K562 (cell line): ENCODE data around the gene SMC1A.

ENCODE experiments used
- ARNT ChIP-seq, 2 experiments: fragments of 450-650 bp; IDR thresholded peaks; 2 replicates each; pipeline ENCODE4 v1.6.1; 2016; ENCODE audit warnings: mild to moderate bottlenecking in 1 of 2
- CHAMP1 ChIP-seq: fragments of 450-650 bp; IDR thresholded peaks from 2 replicates; pipeline ENCODE4 v1.6.1; 2016; ENCODE audit warnings: mild to moderate bottlenecking
- DIDO1 ChIP-seq: fragments of 450-650 bp; IDR thresholded peaks from 2 replicates; pipeline ENCODE4 v1.6.1; 2016; ENCODE audit warnings: low read depth, missing biosample characterization, missing genetic modification characterization
- HIVEP1 ChIP-seq: fragments of 250-450 bp; sonication (Bioruptor Pico); IDR thresholded peaks from 2 replicates; pipeline ENCODE4 v1.4.0; 2020; ENCODE audit warnings: mild to moderate bottlenecking
- HNRNPUL1 ChIP-seq: fragments of 200-400 bp; formaldehyde crosslinking; IDR thresholded peaks from 2 replicates; pipeline ENCODE4 v1.6.1; 2017; ENCODE audit warnings: low read length
- MED1 ChIP-seq: sonication (generic); formaldehyde crosslinking; IDR thresholded peaks from 2 replicates; pipeline ENCODE4 v1.8.1; 2023; ENCODE audit warnings: missing genetic modification reagents, borderline replicate concordance
- MYC ChIP-seq, 2 experiments: fragments of 250-450 bp in 1 of 2; sonication (Bioruptor Pico) in 1 of 2; IDR thresholded peaks; 2 replicates each; pipeline versions ENCODE4 v1.5.1 to v1.6.1; 2012 to 2021; ENCODE audit warnings: low read depth in 2 of 2, borderline replicate concordance in 1 of 2, improper control_type of control experiment in 1 of 2, low read length in 1 of 2, mild to moderate bottlenecking in 1 of 2, moderate library complexity in 1 of 2
- NEUROD1 ChIP-seq: fragments of 150-350 bp; IDR thresholded peaks from 2 replicates; pipeline ENCODE4 v1.6.1; 2014; ENCODE audit warnings: borderline replicate concordance, low read length, low read depth; ENCODE audit not compliant: partially characterized antibody
- NRF1 ChIP-seq, 2 experiments: fragments of 450-650 bp; IDR thresholded peaks in 1 of 2; conservative IDR thresholded peaks in 1 of 2; 2 replicates each; pipeline ENCODE4 v1.6.1; 2014; ENCODE audit warnings: mild to moderate bottlenecking in 2 of 2
- POLR2A ChIP-seq: fragments of 450-650 bp; conservative IDR thresholded peaks from 2 replicates; pipeline ENCODE4 v1.6.1; 2016
- TAF1 ChIP-seq: IDR thresholded peaks from 2 replicates; pipeline ENCODE4 v1.6.1; 2011; ENCODE audit warnings: mild to moderate bottlenecking, low read length, moderate library complexity; ENCODE audit not compliant: insufficient read depth, control insufficient read depth, severe bottlenecking; ENCODE audit errors: extremely low read depth
- ZNF146 ChIP-seq: IDR thresholded peaks from one replicate; pipeline ENCODE4 v1.6.1; 2018; ENCODE audit warnings: missing compliant biosample characterization; ENCODE audit not compliant: unreplicated experiment
- TF ChIP-seq, protein P1 (sequence below): sonication (generic); formaldehyde crosslinking; IDR thresholded peaks from 2 replicates; pipeline ENCODE4 v1.8.0; 2022; ENCODE audit warnings: missing genetic modification reagents, mild to moderate bottlenecking, borderline replicate concordance
- TF ChIP-seq, protein P2 (sequence below), 3 experiments: IDR thresholded peaks in 2 of 3; conservative IDR thresholded peaks in 1 of 3; 2 replicates each; pipeline ENCODE4 v1.5.1; 2011 to 2012; ENCODE audit warnings: low read length in 3 of 3, mild to moderate bottlenecking in 3 of 3, control low read depth in 2 of 3, improper control_type of control experiment in 1 of 3, inconsistent platforms in 1 of 3, low read depth in 1 of 3, mixed read lengths in 1 of 3, moderate library complexity in 1 of 3; ENCODE audit not compliant: insufficient read depth in 2 of 3

DNA sequence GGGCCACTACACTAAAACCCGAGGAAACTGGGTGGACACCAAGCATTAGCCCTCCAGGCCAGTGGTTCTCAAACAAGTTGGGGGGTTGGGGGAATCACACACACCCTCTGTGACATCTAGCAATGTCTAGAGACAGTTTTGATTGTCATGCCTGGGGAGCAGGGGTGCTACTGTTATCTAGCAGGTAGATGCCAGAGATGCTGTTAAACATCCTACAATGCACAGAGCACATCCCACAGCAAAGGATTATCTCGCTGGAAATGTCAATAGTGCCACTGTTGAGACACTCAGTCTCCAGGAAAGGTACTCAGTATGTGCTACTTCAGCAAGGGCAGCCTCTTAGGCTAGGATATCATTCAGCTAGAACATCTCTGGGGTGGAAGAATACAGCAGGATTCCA, 1.3 kb downstream of the SMC1A start:
- TF ChIP-seq, protein P1, sequence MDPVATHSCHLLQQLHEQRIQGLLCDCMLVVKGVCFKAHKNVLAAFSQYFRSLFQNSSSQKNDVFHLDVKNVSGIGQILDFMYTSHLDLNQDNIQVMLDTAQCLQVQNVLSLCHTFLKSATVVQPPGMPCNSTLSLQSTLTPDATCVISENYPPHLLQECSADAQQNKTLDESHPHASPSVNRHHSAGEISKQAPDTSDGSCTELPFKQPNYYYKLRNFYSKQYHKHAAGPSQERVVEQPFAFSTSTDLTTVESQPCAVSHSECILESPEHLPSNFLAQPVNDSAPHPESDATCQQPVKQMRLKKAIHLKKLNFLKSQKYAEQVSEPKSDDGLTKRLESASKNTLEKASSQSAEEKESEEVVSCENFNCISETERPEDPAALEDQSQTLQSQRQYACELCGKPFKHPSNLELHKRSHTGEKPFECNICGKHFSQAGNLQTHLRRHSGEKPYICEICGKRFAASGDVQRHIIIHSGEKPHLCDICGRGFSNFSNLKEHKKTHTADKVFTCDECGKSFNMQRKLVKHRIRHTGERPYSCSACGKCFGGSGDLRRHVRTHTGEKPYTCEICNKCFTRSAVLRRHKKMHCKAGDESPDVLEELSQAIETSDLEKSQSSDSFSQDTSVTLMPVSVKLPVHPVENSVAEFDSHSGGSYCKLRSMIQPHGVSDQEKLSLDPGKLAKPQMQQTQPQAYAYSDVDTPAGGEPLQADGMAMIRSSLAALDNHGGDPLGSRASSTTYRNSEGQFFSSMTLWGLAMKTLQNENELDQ (CRISPR knock-in tag) = no peak
- TF ChIP-seq POLR2A = no peak
- TF ChIP-seq HNRNPUL1 = no peak
- no peak for TF ChIP-seq DIDO1
- no peak for TF ChIP-seq NEUROD1
- TF ChIP-seq, protein P2, sequence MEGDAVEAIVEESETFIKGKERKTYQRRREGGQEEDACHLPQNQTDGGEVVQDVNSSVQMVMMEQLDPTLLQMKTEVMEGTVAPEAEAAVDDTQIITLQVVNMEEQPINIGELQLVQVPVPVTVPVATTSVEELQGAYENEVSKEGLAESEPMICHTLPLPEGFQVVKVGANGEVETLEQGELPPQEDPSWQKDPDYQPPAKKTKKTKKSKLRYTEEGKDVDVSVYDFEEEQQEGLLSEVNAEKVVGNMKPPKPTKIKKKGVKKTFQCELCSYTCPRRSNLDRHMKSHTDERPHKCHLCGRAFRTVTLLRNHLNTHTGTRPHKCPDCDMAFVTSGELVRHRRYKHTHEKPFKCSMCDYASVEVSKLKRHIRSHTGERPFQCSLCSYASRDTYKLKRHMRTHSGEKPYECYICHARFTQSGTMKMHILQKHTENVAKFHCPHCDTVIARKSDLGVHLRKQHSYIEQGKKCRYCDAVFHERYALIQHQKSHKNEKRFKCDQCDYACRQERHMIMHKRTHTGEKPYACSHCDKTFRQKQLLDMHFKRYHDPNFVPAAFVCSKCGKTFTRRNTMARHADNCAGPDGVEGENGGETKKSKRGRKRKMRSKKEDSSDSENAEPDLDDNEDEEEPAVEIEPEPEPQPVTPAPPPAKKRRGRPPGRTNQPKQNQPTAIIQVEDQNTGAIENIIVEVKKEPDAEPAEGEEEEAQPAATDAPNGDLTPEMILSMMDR (IDR thresholded peaks at IDR 0.05 in 2 of 3, conservative IDR thresholded peaks at IDR 0.05 in 1 of 3; ENCODE audit: insufficient read depth in 2 of 3, low read depth in 1 of 3, low read length in 3 of 3) = no peak
- TF ChIP-seq ARNT (IDR thresholded peaks at IDR 0.05) = no peak
- no peak for TF ChIP-seq ZNF146
- no peak for TF ChIP-seq TAF1
- no peak for TF ChIP-seq MED1 (CRISPR knock-in tag)
- no peak for TF ChIP-seq HIVEP1 (CRISPR knock-in tag)
- TF ChIP-seq MYC (IDR thresholded peaks at IDR 0.05; ENCODE audit: low read depth, low read length) = no peak
- TF ChIP-seq MYC (CRISPR knock-in tag; IDR thresholded peaks at IDR 0.05; ENCODE audit: borderline replicate concordance, low read depth) = no peak
- TF ChIP-seq CHAMP1 = no peak
- no peak for TF ChIP-seq NRF1 (conservative IDR thresholded peaks at IDR 0.05 in 1 of 2, IDR thresholded peaks at IDR 0.05 in 1 of 2)
